GM18870 (cell line): ENCODE results near the gene ATP4A.
"Not testable (repeated sequence)": the region's sequence is repeated elsewhere in the genome, so short reads cannot be mapped to it uniquely, and the experiment has no call there.

Experiments
- ATAC-seq: cut with Tn5 transposase; IDR thresholded peaks from one replicate; pipeline ENCODE4 v1.9.1; 2021; ENCODE audit warnings: moderate library complexity; ENCODE audit not compliant: unreplicated experiment

The ATP4A gene

GRCh38 chr19:35563207-35563829, at the start of gene ATP4A:
TSS of gene ATP4A (minus strand) at chr19:35563658. CDS start at chr19:35563629, 29 bp downstream.
- ATAC-seq, result no peak

- peak; percentile 37 for ATAC-seq
These were observed 49.3 kb upstream of the ATP4A start, which contains the start of gene HAUS5 for GRCh38 chr19:35612559-35613321. TSS of gene HAUS5 (plus strand) at chr19:35612735. CDS start at chr19:35612795, 60 bp downstream.

DNA sequence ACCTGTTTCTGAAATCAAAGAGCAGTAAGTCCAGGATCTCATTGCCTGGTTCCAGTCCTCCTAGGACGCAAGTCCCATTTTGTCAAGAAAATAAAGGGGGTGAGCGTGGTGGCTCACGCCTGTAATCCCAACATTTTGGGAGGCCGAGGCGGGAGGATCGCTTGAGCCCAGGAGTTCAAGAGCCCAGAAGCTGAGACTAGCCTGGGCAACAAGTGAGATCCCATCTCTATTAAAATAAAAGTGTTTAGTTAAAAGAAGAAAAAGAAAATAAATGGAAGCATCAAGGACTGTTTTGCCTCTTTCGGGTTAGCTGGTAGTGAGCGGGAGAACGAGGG, 48.7 kb upstream of the ATP4A start:
- no peak for ATAC-seq

DNA sequence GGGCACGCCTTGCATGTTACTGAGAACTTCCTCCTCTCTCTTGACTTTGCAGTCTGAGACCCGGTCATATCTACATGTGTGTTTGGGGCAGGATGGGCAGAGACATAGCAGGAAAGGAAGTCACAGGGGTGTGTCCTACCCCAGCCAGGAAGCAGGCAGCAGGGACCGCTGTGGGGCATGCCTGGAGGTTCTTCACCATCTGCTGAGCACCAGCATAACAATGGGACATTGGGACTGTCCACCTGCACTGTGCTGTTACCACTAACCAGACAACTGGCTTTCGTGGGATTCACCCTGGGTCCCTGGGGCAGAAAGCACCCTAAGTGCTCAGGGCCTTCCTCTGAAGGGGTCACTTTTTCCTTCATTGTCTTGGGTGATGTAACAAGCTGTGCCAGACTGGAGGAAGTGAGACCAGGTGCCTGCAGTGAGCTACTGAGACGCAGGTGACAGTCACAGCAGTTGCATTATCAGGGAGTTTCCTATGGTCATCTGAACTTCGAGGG, 46.4 kb upstream of the ATP4A start:
- ATAC-seq, result peak; percentile 43

DNA sequence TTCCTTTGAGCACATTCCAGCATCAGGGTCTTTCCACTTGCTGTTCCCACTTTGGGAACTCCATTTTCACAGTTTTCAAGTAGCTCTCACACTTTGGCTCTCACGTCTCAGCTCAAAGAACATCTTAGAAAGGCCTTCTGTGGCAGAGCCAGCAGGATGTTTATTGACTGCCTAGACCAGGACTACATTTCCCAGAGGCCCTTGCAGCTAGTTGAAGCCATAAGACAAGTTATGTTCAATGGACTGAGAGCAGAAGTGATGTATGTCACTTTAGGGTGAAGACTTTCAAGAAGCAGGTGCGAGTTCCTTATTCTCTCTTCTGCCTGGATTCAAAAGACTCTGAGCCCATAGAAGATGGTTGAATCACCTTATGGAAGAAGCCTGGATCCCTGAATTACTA, 44.8 kb upstream of the ATP4A start:
- ATAC-seq, result no peak

GRCh38 chr19:35607661-35608060, 44.2 kb upstream of the ATP4A start:
- ATAC-seq, result no peak

DNA sequence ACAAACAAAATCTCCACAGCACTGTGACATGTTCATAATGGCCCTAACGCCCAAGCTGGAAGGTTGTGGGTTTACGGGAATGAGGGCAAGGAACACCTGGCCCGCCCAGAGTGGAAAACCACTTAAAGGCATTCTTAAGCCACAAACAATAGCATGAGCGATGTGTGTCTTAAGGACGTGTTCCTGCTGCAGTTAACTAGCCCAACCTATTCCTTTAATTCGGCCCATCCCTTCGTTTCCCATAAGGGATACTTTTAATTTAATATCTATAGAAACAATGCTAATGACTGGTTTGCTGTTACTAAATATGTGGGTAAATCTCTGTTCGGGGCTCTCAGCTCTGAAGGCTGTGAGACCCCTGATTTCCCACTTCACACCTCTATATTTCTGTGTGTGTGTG, 43.7 kb upstream of the ATP4A start:
- not testable (repeated sequence) for ATAC-seq

GRCh38 chr19:35604436-35604835, 41.0 kb upstream of the ATP4A start:
- not testable (repeated sequence) for ATAC-seq

GRCh38 chr19:35601971-35602370, 38.5 kb upstream of the ATP4A start:
- ATAC-seq, result no peak

DNA sequence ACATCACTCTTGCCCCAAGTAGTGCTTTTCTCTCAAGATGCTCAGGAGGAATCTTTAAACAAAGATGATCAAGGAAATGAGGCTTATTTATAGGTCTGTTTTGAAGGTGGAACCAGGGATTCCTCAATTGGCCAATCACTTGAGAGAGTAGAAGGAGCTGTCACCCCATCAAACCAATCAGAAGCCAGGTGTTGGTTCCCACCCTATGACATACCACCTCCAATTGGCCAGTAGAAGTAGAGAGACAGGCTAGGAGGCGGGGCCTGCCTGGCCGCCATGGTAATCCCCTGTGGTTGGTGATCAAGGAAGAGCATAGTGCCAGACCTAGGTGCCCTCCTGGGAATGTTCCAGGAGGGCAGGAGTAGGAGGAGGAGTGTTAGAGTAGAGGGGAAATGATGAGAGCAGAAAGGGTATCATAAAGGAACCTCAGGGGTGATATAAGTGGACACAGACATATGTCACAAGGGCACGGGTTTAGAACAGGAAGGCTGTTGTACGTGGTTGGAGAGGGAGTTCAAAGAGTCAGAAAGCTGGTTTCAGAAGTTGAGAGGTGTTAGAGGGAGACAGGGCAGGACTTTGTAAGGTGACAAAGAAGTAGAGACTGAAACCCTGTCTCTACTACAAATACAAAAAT, 33.0 kb upstream of the ATP4A start:
- no peak for ATAC-seq

GRCh38 chr19:35595928-35596327, 32.5 kb upstream of the ATP4A start:
- no peak for ATAC-seq

- not testable (repeated sequence) for ATAC-seq
These were observed 31.6 kb upstream of the ATP4A start for GRCh38 chr19:35595026-35595425.

DNA sequence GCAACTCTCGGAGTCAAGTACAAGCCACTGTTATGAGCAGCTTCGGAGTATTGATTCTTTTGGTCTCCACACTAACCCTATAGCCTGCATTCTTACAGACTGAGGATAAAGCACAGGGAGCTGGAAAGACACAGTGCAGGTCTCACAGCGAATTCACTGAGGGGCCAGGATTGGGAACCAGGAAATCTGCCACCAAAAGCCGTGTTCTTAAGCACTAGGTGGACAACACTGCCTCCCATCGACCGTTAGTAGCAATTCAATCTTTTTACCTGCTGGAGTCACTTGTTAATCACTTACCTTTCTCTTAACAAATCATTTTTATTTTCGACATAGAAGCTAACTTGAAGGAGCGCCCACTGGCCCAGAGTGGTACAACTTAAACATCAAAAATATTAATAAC, 28.8 kb upstream of the ATP4A start:
- no peak for ATAC-seq

DNA sequence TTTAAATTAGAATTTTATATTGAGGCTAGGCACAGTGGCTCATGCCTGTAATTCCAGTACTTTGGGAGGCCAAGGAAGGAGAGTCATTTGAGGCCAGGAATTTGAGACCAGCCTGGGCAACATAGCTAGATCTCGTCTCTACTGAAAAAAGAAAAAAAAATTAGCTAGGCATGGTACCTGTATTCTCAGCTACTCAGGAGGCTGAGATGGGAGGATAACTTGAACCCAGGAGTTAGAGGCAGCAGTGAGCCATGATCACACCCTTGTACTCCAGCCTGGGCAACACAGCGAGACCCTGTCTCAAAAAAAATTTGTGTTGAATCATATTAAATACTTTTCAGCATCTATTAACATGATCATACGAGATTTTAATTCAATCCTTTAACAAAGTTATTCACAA, 27.4 kb upstream of the ATP4A start:
- ATAC-seq, result no peak

GRCh38 chr19:35587321-35587720, 23.9 kb upstream of the ATP4A start:
- no peak for ATAC-seq

DNA sequence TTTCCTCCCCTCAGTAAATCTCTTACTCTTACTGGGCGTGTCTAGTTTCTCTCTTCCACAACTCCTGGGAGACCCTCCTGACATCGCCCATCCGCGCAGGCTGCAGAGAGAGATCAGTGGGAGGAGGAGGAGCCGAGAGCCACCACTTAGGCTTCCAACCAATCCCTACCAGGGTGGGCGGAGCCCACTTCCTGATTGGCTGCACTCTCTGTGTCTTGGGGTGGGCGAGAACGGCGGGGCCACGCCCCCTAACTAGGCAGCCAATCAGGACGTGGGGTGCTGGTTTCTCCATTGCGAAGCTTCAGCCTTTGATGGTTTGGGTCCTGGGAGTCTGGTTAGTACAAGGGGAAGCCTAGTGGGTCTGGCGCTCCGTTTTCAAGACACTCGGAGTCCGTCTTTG, 22.4 kb upstream of the ATP4A start, which contains the start of gene PMIS2:
PMIS2 (plus strand) TSS at position 326 of the 400 bp plus-strand sequence. CDS start 87 bp downstream, outside the sequence.
- no peak for ATAC-seq

- ATAC-seq, result no peak
These were observed 19.3 kb upstream of the ATP4A start for GRCh38 chr19:35582760-35583159.

GRCh38 chr19:35578707-35579106, 15.2 kb upstream of the ATP4A start:
- no peak for ATAC-seq

- no peak for ATAC-seq
These were observed 14.5 kb upstream of the ATP4A start for GRCh38 chr19:35577918-35578317.

DNA sequence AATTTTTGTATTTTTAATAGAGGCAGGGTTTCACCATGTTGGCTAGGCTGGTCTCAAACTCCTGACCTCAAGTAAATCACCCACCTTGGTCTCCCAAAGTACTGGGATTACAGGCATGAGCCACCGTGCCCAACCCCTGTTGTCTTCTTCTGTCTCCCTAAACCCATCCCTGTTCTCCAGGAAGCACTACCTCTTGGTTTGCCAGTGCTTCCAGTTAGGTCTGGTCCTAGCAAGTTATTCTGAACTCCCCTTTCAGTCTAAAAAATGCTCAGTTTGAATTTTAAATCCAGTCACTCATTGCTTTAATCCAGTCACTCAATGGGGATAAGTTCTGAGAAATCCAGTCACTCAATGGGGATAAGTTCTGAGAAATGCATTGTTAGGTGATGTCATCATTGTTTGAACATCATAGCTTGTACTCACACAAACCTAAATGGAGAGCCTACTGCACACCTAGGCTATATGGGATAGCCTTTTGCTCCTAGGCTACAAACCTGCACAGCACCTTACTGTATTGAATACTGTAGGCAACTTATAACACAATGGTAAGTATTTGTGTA, 8.0 kb upstream of the ATP4A start:
- no peak for ATAC-seq

- no peak for ATAC-seq
These were observed 5.9 kb upstream of the ATP4A start for GRCh38 chr19:35569281-35569781.
